Glutamatergic neuron (in vitro differentiated cells): ENCODE measurements around the gene SLC10A2. TPM values are rescaled to one million over a fixed set of nuclear protein-coding genes. Genes with fewer than 3 reads are reported as not detected.

ENCODE experiments used
- DNase-seq: peaks from one replicate; pipeline ENCODE4 v3.0.0; 2022
- H3K27ac Mint-ChIP-seq: one replicate; pipeline ENCODE4 v1.8.0; 2020; ENCODE audit warnings: mild to moderate bottlenecking, mixed read lengths, inconsistent platforms; ENCODE audit not compliant: unreplicated experiment
- H3K27me3 Mint-ChIP-seq: one replicate; pipeline ENCODE4 v1.8.0; 2020; ENCODE audit warnings: mild to moderate bottlenecking, moderate library complexity, mixed read lengths, inconsistent platforms; ENCODE audit not compliant: unreplicated experiment
- H3K36me3 Mint-ChIP-seq: one replicate; pipeline ENCODE4 v1.8.0; 2020; ENCODE audit warnings: mild to moderate bottlenecking, mixed read lengths, inconsistent platforms; ENCODE audit not compliant: unreplicated experiment
- H3K4me1 Mint-ChIP-seq: one replicate; pipeline ENCODE4 v1.8.0; 2020; ENCODE audit warnings: mild to moderate bottlenecking, low read depth, mixed read lengths, inconsistent platforms; ENCODE audit not compliant: unreplicated experiment
- H3K4me3 Mint-ChIP-seq: one replicate; pipeline ENCODE4 v1.8.0; 2020; ENCODE audit warnings: mild to moderate bottlenecking, mixed read lengths, inconsistent platforms; ENCODE audit not compliant: unreplicated experiment
- H3K9me3 Mint-ChIP-seq: one replicate; pipeline ENCODE4 v1.8.0; 2020; ENCODE audit warnings: mild to moderate bottlenecking, moderate library complexity, mixed read lengths, inconsistent platforms; ENCODE audit not compliant: unreplicated experiment
- total RNA-seq: library from RNA; stranded (reverse); fragmentation: NEBNext Ultra II Directional; extraction: Animal tissue kit (Norgen Biotek cat#: 25700); gene quantifications from one replicate; pipeline ENCODE4 v1.2.1, GENCODE V29; 2021; ENCODE audit not compliant: unreplicated experiment
- TF ChIP-seq, protein P1 (sequence below): fragments of 200-600 bp; sonication (generic); IDR thresholded peaks from one replicate; pipeline ENCODE4 v1.5.0; 2021; ENCODE audit not compliant: partially characterized antibody, unreplicated experiment

SLC10A2 gene
- total RNA-seq, 1 donor from 2014 or later = not detected

DNA sequence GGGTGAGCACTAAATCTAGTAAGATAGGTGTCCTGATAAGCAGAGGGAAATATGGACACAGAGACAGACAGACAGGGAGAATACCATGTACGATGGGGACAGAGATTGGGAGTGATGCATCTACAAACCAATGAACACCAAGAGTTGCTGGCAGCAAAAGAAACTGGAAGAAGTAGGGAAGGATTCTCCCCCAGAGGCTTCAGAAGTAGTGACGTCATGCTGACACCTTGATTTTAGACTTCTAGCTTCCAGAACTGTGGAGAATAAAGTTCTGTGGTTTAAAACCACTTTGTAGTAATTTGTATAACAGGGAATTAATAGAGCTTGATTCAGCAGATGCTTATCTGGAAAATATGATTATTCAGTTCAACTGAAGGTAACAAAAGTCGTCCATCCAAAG is 66.1 kb downstream of the SLC10A2 start:
- no peaks in the 10 kb centered on the region for H3K4me1 Mint-ChIP-seq
- no peak overlapping the region for H3K27ac Mint-ChIP-seq

DNA sequence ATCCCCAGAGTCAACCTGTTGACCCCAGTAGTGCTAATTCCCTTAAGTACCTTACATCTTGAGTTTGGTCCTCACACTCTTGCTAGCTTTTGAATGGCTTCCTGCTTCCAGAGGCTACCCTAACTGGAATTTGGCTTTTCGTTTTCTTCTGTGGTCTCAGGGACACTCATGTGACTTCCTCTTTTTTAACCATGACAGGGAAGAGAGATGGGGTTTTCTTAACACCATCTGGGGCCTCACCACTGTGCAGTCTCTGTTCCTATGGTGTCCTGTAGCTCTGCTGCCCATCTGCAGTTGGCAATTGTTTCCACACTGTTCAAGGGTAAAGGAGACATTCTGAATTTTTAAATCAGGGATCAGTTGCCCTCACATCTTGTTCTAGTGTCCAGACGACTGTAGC is 66.7 kb downstream of the SLC10A2 start:
- no peaks in the 10 kb centered on the region for H3K27me3 Mint-ChIP-seq
- H3K9me3 Mint-ChIP-seq = no peaks in the 10 kb centered on the region
- no peak for DNase-seq
- H3K4me1 Mint-ChIP-seq = no peaks in the 10 kb centered on the region
- H3K36me3 Mint-ChIP-seq = no peaks in the 10 kb centered on the region
- H3K4me3 Mint-ChIP-seq = no peak overlapping the region
- TF ChIP-seq, protein P1, sequence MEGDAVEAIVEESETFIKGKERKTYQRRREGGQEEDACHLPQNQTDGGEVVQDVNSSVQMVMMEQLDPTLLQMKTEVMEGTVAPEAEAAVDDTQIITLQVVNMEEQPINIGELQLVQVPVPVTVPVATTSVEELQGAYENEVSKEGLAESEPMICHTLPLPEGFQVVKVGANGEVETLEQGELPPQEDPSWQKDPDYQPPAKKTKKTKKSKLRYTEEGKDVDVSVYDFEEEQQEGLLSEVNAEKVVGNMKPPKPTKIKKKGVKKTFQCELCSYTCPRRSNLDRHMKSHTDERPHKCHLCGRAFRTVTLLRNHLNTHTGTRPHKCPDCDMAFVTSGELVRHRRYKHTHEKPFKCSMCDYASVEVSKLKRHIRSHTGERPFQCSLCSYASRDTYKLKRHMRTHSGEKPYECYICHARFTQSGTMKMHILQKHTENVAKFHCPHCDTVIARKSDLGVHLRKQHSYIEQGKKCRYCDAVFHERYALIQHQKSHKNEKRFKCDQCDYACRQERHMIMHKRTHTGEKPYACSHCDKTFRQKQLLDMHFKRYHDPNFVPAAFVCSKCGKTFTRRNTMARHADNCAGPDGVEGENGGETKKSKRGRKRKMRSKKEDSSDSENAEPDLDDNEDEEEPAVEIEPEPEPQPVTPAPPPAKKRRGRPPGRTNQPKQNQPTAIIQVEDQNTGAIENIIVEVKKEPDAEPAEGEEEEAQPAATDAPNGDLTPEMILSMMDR = no peak
- no peak overlapping the region for H3K27ac Mint-ChIP-seq

More for the DNA sequence above, 66.1 kb downstream of the SLC10A2 start:
- no peaks in the 10 kb centered on the region for H3K27me3 Mint-ChIP-seq
- TF ChIP-seq, protein P1 = no peak
- H3K36me3 Mint-ChIP-seq = no peaks in the 10 kb centered on the region
- no peak for DNase-seq
- H3K9me3 Mint-ChIP-seq = no peaks in the 10 kb centered on the region
- H3K4me3 Mint-ChIP-seq = no peak overlapping the region

Other genes with a start within 250 kb of the SLC10A2 start
- gene ERCC5, start 220.4 kb downstream of the SLC10A2 start, total RNA-seq = 40.8 TPM